ENCODE data around the gene ECE1.

Gene ECE1

GRCh38 chr1:21335750-21336224 is 45.5 kb upstream of the ECE1 start:
- no peak overlapping the region for H3K4me3 ChIP-seq (ENCODE audit: low read length)
- TF ChIP-seq CTCF (conservative IDR thresholded peaks at IDR 0.05; ENCODE audit: low read length), result no peak
- DNase-seq (ENCODE audit: low read depth), result no peak

- peak overlapping the region; percentile 56 for H3K4me3 ChIP-seq (ENCODE audit: low read length)
- TF ChIP-seq CTCF (conservative IDR thresholded peaks at IDR 0.05; ENCODE audit: low read length), result no peak
- DNase-seq (ENCODE audit: low read depth), result no peak
Measured at GRCh38 chr1:21335088-21335691, 44.9 kb upstream of the ECE1 start.

- peak; percentile 96 for DNase-seq (ENCODE audit: low read depth)
- peak; percentile 94 for TF ChIP-seq CTCF (conservative IDR thresholded peaks at IDR 0.05; ENCODE audit: low read length)
- H3K4me3 ChIP-seq (ENCODE audit: low read length), result peak overlapping the region; percentile 56
Measured at GRCh38 chr1:21334214-21335087, 44.2 kb upstream of the ECE1 start.

GRCh38 chr1:21333824-21334213 is 43.6 kb upstream of the ECE1 start:
- H3K4me3 ChIP-seq (ENCODE audit: low read length), result peak overlapping the region; percentile 56
- TF ChIP-seq CTCF (conservative IDR thresholded peaks at IDR 0.05; ENCODE audit: low read length), result no peak
- DNase-seq (ENCODE audit: low read depth), result no peak

GRCh38 chr1:21332554-21333311 is 42.5 kb upstream of the ECE1 start:
- TF ChIP-seq CTCF (conservative IDR thresholded peaks at IDR 0.05; ENCODE audit: low read length), result no peak
- H3K4me3 ChIP-seq (ENCODE audit: low read length), result no peak overlapping the region
- no peak for DNase-seq (ENCODE audit: low read depth)

- no peak for TF ChIP-seq CTCF (conservative IDR thresholded peaks at IDR 0.05; ENCODE audit: low read length)
- no peak for DNase-seq (ENCODE audit: low read depth)
- no peak overlapping the region for H3K4me3 ChIP-seq (ENCODE audit: low read length)
Measured at GRCh38 chr1:21331752-21332478, 41.7 kb upstream of the ECE1 start.
